Measurements from ENCODE around the gene STARD6.
"Not testable (repeated sequence)": the region's sequence is repeated elsewhere in the genome, so short reads cannot be mapped to it uniquely, and the experiment has no call there.

The STARD6 gene

GRCh38 chr18:54387631-54388030, 30.0 kb upstream of the STARD6 start:
- TF ChIP-seq CTCF (IDR thresholded peaks at IDR 0.05) = no peak
- H3K4me3 ChIP-seq (ENCODE audit: low read depth, low read length) = no peak overlapping the region
- no peak overlapping the region for H3K4me2 ChIP-seq (ENCODE audit: low read length)
- no peaks in the 10 kb centered on the region for H3K27me3 ChIP-seq (ENCODE audit: control insufficient read depth, insufficient read depth, low read length)
- H2AFZ ChIP-seq = no peak overlapping the region
- H3K36me3 ChIP-seq (ENCODE audit: control insufficient read depth, insufficient read depth, low read length) = no peaks in the 10 kb centered on the region
- no peaks in the 10 kb centered on the region for H3K4me1 ChIP-seq
- no peaks in the 10 kb centered on the region for H3K9me3 ChIP-seq (ENCODE audit: control insufficient read depth, low read length)
- no peaks in the 10 kb centered on the region for H3K79me2 ChIP-seq
- H3K27ac ChIP-seq = no peak overlapping the region
- no peak overlapping the region for H3K9ac ChIP-seq

DNA sequence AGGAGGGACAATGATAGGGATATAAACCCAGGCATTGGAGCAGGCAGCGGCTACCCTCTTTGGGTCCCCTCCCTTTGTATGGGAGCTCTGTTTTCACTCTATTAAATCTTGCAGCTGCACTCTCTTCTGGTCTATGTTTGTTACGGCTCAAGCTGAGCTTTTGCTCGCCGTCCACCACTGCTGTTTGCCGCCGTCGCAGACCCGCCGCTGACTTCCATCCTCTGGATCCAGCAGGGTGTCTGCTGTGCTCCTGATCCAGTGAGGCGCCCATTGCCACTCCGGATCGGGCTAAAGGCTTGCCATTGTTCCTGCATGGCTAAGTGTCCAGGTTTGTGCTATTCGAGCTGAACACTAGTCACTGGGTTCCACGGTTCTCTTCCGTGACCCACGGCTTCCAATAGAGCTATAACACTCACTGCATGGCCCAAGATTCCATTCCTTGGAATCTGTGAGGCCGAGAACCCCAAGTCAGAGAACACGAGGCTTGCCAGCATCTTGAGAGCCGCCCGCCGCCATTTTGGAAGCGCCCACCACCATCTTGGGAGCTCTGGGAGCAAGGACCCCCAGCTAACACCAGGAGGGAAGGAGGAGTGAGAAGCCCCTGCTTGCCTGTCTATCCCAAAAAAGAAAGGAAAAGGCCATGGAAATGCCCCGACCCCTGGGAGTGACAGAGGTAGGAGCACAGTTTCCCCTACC, 29.3 kb upstream of the STARD6 start:
- H3K4me2 ChIP-seq (ENCODE audit: low read length); H3K27ac ChIP-seq; H3K9ac ChIP-seq; H3K4me3 ChIP-seq (ENCODE audit: low read depth, low read length); H3K79me2 ChIP-seq; H3K36me3 ChIP-seq (ENCODE audit: control insufficient read depth, insufficient read depth, low read length); H3K4me1 ChIP-seq; H3K9me3 ChIP-seq (ENCODE audit: control insufficient read depth, low read length); H3K27me3 ChIP-seq (ENCODE audit: control insufficient read depth, insufficient read depth, low read length); H2AFZ ChIP-seq: not testable (repeated sequence)

DNA sequence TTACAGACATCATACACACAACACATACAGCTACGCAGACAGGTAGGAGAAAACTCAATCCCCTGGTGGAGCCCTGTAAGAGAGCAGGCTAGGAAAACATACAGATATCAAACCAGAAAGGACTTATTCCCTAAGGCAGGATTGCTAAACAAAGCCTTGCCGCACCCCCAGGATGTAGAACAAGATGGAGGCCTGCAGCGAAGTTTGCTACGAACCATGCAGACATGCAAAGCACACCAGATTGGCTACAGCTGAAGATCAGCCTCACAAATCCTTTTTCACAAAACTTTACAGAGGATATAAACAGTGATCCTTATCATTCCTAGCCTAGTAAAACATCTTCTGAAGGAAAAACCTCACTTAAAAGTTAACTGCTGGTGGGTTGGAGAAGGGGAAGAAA, 28.4 kb upstream of the STARD6 start:
- H3K79me2 ChIP-seq = no peaks in the 10 kb centered on the region
- no peaks in the 10 kb centered on the region for H3K9me3 ChIP-seq (ENCODE audit: control insufficient read depth, low read length)
- H3K4me3 ChIP-seq (ENCODE audit: low read depth, low read length) = no peak overlapping the region
- H2AFZ ChIP-seq = no peak overlapping the region
- no peaks in the 10 kb centered on the region for H3K27me3 ChIP-seq (ENCODE audit: control insufficient read depth, insufficient read depth, low read length)
- no peaks in the 10 kb centered on the region for H3K4me1 ChIP-seq
- H3K9ac ChIP-seq = no peak overlapping the region
- no peak for TF ChIP-seq CTCF (IDR thresholded peaks at IDR 0.05)
- H3K36me3 ChIP-seq (ENCODE audit: control insufficient read depth, insufficient read depth, low read length) = no peaks in the 10 kb centered on the region
- no peak overlapping the region for H3K27ac ChIP-seq
- H3K4me2 ChIP-seq (ENCODE audit: low read length) = no peak overlapping the region

GRCh38 chr18:54382733-54383252, 25.1 kb upstream of the STARD6 start:
- Histone ChIP-seq H3K4me3 (ENCODE audit: low read depth, low read length) (no peak overlapping the region), H3K27ac (no peak overlapping the region), H3K79me2 (no peaks in the 10 kb centered on the region), H3K9ac (no peak overlapping the region), H3K27me3 (ENCODE audit: control insufficient read depth, insufficient read depth, low read length) (no peaks in the 10 kb centered on the region), H3K4me2 (ENCODE audit: low read length) (no peak overlapping the region), H3K36me3 (ENCODE audit: control insufficient read depth, insufficient read depth, low read length) (no peaks in the 10 kb centered on the region), H3K4me1 (no peaks in the 10 kb centered on the region), H3K9me3 (ENCODE audit: control insufficient read depth, low read length) (no peaks in the 10 kb centered on the region), H2AFZ (no peak overlapping the region)
- no peak for TF ChIP-seq CTCF (IDR thresholded peaks at IDR 0.05)

DNA sequence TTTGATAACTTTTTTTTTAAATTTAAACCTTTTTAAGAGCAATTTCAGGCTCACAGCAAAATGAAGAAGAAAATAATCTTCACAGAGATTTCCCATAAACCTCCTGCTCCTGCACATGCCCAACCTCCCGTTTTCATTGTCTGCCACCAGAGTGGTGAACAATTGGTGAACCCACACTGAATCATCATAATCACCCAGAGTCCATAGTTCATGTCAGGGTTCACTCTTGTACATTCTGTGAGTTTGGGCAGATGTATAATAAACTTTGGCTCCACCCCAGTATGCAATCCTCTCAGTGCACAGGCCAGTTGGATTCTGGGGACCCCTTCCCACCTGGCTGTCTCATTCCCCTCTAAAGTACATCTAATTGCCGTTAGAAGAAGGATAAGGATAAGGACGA, 24.4 kb upstream of the STARD6 start:
- no peak overlapping the region for H2AFZ ChIP-seq
- no peaks in the 10 kb centered on the region for H3K36me3 ChIP-seq (ENCODE audit: control insufficient read depth, insufficient read depth, low read length)
- TF ChIP-seq CTCF (IDR thresholded peaks at IDR 0.05) = no peak
- H3K4me1 ChIP-seq = no peaks in the 10 kb centered on the region
- no peaks in the 10 kb centered on the region for H3K27me3 ChIP-seq (ENCODE audit: control insufficient read depth, insufficient read depth, low read length)
- no peaks in the 10 kb centered on the region for H3K9me3 ChIP-seq (ENCODE audit: control insufficient read depth, low read length)
- H3K27ac ChIP-seq = no peak overlapping the region
- H3K4me2 ChIP-seq (ENCODE audit: low read length) = no peak overlapping the region
- no peak overlapping the region for H3K9ac ChIP-seq
- no peaks in the 10 kb centered on the region for H3K79me2 ChIP-seq
- no peak overlapping the region for H3K4me3 ChIP-seq (ENCODE audit: low read depth, low read length)

Measured in parathyroid adenoma (tissue), 2 donors.